ENCODE data around the gene ITFG1.

Gene ITFG1

DNA sequence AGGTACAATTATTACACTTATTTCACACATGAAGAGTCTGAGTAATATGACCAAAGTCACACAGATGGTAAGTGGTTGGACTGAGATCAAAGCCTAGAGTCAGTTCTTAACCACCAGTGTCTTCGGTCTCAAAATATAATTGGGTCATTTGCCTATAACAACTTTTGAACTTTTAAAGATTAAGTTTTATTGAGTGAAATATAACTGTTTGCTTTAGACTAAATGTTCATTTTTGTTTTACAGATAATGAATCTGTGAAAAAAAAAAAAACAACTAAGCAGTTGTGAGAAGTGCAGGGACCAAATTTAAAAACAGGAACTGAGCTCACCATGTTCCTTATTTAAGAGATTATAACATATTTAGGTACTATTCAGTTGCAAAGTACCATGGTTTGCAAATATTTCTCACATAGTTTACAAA lies 150.1 kb downstream of the ITFG1 start:
- TF ChIP-seq, protein P1, sequence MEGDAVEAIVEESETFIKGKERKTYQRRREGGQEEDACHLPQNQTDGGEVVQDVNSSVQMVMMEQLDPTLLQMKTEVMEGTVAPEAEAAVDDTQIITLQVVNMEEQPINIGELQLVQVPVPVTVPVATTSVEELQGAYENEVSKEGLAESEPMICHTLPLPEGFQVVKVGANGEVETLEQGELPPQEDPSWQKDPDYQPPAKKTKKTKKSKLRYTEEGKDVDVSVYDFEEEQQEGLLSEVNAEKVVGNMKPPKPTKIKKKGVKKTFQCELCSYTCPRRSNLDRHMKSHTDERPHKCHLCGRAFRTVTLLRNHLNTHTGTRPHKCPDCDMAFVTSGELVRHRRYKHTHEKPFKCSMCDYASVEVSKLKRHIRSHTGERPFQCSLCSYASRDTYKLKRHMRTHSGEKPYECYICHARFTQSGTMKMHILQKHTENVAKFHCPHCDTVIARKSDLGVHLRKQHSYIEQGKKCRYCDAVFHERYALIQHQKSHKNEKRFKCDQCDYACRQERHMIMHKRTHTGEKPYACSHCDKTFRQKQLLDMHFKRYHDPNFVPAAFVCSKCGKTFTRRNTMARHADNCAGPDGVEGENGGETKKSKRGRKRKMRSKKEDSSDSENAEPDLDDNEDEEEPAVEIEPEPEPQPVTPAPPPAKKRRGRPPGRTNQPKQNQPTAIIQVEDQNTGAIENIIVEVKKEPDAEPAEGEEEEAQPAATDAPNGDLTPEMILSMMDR (conservative IDR thresholded peaks at IDR 0.05) = no peak

DNA sequence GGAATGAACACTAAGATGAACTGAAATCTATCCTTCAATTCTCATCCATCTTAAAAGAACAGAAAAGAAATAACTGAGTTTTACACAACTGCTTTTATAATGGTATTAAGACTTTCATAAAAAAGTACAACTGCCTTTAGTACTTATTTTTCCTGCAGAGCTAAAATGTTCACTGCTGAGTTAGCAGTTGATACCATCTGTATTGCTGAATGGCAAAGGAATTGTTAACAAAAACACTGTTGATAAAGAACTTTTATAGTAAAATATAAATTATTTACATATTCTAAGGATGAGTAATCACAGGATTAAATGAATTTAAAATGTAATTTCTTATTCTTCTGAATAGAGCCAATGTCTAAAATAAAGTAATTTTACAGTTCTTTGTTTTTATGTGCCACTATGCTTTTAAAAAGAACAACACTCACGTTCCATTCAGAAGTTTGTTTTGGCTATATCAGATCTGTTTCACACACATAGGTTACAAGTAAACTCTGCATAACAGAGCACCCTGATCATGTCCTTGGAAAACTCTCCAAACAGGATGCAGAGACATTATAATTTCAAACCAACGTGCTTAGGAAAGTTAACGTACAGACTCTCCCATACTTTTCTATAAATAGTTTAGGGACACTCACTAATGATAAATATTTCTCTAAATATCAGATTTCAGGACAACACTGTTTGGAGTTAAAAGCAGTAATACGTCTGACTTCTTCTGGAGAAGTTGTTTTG lies 151.1 kb downstream of the ITFG1 start:
- no peak overlapping the region for H3K27ac ChIP-seq
- TF ChIP-seq, protein P1 (conservative IDR thresholded peaks at IDR 0.05) = no peak

More for the DNA sequence above, 150.1 kb downstream of the ITFG1 start:
- no peak overlapping the region for H3K27ac ChIP-seq

DNA sequence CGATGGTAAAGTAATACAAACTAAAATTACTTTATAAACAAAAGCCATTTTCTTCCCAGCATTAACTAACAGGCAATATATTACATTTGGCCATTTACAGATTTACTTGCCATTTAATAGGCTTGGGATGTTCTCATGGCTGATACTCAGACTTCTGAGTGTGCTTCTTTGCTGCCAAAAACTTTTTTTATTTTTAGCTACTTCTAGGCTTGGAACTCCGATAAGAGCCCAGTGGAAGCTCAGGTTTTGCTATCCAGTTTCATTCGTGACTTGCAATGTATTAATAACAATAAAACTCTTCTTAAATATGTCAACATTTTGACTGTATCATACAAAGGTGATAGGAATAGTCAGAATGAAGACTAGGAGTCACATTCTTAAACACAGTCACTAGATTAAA lies 152.3 kb downstream of the ITFG1 start:
- TF ChIP-seq, protein P1 (conservative IDR thresholded peaks at IDR 0.05) = no peak
- H3K27ac ChIP-seq = no peak overlapping the region

- H3K27ac ChIP-seq = no peak overlapping the region
- TF ChIP-seq, protein P1 (conservative IDR thresholded peaks at IDR 0.05) = no peak
Observed at GRCh38 chr16:47304563-47304962, 156.3 kb downstream of the ITFG1 start.

- TF ChIP-seq, protein P1 (conservative IDR thresholded peaks at IDR 0.05) = no peak
- no peak overlapping the region for H3K27ac ChIP-seq
Observed at GRCh38 chr16:47299587-47299986, 161.3 kb downstream of the ITFG1 start.

DNA sequence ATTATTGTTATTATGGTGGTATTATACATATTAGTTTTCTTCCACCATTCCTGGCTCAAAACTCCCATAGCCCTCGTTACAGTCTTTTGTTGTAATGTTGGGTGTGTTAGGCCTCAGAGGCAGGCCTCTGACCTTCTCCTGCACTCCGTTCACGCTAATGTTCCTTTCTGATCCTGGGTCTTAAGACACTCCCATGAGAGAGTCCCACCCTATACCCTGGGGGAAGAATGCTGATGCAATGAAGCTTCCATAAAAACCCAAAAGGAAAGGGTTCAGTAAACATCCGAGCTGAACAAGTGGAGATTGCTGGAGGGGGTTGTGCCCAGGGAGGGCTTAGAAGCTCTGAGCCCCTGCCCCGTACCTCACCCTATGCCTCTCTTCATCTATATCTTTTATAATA lies 175.9 kb downstream of the ITFG1 start:
- no peak overlapping the region for H3K27ac ChIP-seq
- TF ChIP-seq, protein P1 (conservative IDR thresholded peaks at IDR 0.05) = no peak

- no peak overlapping the region for H3K27ac ChIP-seq
- TF ChIP-seq, protein P1 (conservative IDR thresholded peaks at IDR 0.05) = no peak
Observed at GRCh38 chr16:47278306-47278970, 182.4 kb downstream of the ITFG1 start.

Measured in VCaP (cell line).